ENCODE measurements around the gene FARS2.

FARS2 gene

DNA sequence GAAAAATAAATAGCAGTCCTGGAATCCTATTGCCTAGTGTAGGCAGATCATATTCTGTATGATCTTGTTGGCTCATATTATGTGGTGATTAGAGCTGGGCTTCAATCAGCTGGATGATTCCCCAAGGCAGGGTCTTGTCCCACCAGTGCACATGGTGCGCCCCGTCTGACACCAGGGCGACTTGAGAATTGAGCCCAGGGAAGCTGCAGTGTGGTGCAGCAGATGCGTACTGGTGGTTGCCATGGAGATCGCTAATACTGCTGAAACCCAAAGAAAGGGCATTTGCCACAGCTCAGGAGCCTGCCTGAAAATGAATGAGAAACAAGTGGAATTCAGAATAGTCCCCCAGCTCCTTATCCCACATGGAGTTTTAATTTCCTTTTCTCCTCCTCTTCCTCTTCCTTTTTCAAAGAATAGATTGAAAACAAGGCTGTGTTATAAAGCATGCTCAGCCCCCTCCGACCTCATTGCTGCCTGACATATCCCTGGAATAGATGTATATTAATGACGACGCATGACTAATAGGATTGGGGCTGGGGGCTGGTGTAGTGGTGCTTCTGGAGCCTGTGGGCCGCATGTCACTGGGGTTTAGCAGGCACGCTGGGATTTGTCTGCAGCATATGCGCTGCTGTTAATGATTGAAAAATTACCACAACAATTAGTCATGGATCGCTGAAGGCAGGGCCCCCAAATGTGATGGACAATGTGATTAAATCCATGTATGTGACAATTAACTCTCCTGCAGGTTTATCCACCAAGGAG is 210.5 kb downstream of the FARS2 start:
- no peak for DNase-seq

DNA sequence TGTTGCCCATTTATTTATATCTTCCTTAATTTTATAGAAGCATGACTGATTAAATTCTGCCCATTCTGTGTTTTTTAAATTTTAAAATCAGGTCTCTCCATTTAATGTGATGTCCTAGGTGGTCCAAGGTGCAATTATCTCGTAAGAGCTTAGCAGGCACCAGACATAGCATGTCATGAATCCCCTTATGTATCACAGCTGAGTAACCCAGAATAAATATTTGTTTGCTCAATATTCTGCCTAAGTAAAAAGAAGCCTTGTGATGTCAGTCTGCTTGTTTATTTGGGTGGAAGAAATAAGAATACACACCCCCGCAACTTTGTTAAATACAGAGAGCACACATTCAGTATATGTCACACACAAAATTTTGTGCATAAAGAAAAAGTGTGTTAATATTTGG is 211.3 kb downstream of the FARS2 start:
- DNase-seq: no peak

DNA sequence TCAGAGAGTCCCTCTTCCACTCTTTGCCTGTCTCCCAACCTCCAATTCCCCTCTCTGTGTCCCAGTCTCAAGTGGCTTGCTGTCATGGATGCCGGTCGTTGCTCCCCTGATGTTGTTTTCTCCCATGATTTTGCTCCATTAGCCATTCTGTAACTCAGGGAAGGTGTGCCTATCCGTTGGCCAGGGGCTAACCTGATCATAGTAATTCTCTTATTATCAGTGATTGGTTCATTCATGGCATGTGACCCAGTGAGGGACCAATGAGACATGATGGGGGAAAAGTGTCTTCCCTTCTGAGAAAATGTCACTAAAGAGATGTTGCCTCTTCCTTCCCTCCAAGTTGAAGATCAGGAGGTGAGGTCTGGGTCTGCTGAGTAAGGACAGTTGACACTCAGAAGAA is 214.5 kb downstream of the FARS2 start:
- no peak for DNase-seq

DNA sequence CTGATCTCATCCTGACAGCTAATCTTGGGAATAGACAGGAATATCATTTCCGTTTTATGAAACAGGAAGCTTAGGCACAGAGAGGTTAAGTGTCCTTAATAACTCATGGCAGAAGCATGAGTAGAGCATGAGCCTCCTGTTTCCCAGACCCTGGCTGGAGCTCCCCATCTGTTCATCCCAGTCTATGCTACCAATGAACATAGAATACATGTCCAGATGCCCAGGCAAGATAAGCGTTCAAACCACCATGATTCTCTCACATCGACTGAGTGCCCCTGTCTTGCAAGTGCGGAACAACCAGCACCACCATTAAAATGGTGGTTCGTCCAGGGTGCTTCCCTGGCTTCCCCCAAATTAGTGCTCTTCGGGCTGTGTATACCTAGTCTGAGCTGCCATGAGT is 217.1 kb downstream of the FARS2 start:
- no peak for DNase-seq

DNA sequence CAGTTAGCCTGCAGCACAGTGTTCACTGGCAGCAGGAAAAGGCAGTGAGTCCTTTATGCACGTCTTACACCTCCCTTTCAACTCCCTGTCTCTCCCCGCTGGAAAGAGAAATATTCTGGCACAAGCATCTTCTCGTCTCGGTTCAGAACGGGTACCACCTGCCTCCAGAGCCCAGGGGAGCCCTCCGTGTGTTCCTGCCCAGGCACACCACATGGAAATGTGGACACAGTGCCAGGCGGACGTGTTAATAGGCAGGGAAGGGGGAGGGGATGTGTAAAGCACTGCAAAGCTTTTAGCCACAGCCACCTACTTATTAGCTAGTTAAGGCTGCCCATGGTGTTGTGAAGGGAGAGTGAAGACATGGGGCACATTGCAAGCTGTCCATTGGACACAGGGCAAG is 219.7 kb downstream of the FARS2 start:
- DNase-seq: peak; percentile 49

DNA sequence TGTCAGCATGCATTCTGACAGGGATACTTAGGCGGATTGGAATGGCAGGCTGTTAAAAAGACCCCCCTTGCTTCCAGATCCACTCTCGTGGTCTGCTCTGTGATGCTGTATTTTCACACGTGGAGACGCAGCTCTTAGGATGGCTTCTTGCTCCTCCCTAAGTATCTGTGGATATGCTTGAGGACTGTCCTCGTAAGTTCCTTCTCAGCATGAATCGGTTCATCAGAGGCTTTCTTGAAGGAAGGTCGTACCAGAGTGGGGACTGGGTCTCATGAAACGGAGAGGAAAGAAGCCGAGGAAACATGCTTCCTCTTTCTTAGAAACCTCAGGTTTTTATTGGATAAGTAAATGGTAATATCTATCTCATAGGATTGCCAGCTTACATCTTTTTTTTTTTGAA is 220.4 kb downstream of the FARS2 start:
- DNase-seq: no peak

DNA sequence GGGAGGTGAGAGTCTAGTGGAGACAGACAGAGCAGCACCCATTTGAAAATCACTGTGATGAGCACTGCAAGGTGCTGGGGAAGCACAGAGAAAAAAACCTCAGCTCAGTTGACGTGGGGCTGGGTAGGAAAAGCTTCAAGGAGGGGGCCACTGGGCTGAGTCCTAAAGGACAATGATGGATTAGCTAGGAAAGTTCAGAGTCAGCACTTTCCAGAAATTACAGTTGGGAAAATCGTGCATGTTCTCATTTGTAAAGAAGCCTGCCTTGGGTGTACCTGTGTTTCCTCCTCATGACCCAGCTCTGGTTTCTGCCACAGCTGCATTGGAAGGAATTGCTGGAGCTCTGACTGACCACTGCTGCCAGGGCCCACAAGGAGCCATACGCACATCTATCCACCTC is 221.3 kb downstream of the FARS2 start:
- no peak for DNase-seq

DNA sequence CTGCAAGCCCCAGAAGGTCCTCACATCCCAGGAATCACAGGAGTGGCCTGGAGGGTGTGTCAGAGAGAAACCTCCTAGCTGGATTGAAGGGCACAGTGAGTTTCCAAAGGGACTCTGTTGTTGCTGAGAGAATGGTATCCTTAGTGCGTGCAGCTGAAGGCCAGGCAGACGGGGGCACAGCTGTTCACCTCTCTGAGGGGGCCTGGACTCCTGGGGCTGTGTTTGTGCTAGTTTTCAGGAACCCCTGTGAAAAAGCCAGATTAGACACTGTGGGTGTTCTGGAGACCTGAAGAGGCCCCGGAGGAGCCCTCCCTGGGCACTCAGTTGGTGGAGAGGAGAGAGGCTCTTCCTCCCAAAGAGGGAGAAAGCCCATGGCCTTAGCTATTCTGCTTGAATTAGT is 223.4 kb downstream of the FARS2 start:
- no peak for DNase-seq

DNA sequence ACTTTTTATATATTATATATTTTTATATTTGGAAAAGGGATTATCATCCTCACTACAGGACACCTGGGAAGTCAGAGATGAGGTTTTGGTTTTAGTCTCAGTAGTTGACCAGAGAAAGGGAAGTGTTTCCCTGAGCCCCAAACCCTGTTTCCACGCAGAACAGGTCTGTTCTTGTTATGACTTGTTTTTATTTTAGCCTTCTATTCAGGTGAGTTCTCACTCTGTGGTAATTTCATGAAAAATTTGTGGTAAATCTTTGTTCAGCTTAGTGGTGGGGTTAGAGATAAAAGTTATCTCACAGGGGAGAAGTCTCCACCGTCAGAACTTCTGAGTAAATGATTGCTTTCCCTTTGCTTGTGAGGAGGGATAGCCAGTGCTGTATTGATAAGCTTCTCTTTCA is 224.9 kb downstream of the FARS2 start:
- no peak for DNase-seq

DNA sequence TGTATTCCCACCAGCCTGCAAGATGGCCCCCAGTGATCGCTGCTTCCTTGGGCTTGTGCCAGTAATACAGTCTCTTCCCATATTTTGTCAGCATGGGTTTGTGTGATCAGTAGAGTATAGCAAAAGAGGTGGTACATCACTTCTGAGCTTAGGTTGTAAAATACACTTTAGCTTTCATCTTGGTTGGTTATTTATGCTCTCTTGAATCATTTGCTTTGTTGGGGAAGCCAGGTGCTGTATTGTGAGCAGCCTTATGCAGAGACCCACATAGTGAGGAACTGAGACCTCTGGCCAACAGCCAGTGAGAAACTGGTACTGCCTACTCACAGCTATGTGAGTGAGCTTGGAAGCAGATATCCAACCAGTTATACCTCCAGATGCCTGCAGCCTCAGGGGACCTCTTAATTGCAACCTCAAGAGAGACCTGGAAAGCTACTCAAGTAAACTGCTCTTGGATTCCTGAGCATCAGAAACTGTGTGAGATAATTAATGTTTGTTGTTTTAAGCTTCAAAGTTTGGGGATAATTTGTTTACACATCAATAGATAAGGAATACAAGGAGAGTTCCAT is 229.3 kb downstream of the FARS2 start:
- peak; percentile 90 for DNase-seq

DNA sequence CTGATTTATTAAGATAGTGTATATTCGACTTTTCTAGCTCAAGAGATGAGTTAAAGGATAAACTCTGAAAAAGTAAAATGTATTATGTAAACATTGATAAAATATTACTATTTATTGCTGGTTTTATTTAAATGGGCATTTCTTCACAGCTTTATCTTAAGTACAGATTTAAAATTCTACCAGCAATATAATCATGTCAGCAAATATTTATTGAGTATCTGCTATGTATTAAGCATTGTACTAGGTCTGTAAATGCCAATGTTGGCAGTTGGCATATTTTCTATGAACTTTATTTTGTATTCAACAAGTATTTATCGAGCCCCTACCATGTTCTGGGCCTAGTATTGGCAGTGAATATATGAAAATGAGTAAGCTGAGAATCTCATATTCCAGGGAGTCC is 231.0 kb downstream of the FARS2 start:
- no peak for DNase-seq

DNA sequence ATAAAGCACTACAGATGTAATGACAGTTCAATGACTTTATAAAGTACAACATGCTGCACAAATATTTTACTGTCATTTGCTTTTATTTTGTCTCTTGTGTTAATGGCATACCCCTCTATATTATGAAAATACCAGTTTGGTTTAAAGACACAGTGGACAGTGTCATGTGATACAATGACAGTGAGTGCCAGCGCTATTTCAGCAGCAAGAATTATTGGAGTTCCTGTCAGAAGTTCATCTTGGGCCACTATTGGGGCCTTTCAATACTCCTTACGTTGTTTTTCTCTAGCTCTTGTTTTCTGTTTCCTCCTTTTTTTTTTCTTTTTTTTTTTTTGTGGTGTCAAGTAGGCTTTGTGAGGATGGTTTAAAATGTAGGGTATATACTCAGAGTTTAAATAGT is 232.5 kb downstream of the FARS2 start:
- no peak for DNase-seq

DNA sequence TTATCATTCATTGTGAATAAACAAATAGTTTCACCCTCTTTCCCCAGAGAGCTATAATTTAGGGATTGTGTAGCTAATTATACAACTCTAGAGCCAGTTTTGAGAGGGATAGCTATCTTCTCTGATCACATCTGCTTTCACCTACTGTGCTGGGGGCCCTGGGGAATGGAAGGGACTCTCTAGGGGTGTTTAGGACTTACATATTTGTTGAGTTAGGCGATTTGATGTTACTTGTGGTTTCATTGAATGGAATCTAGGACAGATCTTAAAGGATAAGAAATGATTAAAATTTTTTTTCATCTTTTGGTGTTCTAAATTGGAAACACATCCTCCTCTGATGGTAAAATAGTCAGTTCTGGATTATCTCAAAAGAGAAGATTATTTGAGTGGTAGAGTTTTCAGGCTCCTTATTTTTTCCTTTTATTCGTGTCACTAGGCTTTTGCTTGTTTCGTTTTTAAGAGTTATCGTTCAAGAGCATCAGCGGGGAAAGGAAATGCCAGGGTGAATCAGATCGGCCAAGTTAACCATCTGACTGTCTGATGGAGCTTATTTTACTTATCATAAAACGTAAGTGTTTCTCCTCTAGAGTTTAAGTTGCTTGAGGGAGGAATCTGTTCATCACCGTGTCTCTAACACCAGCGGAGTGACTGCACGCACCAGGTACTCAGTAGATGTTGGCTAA is 236.7 kb downstream of the FARS2 start:
- DNase-seq: no peak

DNA sequence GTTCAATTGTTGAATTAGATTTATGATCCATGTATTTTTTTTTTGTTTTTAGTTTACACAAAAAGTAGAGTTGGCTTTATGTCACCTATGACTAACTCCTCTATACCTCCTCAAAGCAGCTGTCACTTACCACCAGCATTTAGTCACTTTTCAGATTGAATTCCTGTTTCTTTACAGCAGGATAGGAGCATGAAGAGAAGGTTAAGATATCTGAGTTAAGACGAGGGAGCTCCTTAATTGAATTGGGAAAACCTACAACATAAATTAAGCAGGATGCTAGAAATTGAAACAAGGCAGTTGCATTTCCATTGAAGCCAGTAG is 237.2 kb downstream of the FARS2 start:
- no peak for DNase-seq

DNA sequence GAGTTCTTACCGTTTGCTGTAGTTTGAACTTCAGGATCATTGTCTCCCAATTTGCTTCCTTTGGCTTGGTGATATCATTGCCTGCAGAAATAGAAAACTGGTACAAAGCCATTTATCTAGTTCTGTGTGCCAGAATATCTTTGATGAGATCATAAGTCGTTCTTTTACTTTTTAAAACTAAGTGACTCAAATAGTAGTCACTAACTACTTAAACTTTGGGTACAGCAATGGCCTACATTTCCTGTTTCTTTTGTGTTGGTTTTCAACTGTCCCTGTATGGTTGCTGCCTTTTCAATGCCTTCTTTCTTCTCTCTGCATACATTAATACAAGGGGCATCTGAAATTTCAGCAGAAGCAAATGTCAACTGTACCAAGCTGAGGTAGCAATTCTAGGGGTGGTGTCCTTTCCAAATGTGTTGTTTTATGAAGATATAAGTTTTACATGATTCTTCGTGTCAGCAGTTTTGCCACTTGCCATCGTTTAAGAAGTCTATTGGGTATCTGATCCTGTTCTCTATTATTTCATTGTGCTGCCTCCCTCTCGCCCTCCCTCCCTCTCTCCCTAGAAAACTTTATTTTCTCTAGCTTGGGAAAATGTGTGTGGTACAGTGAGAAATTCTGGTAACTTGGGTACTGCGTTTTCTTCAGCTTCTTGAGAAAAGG is 238.5 kb downstream of the FARS2 start:
- no peak for DNase-seq

DNA sequence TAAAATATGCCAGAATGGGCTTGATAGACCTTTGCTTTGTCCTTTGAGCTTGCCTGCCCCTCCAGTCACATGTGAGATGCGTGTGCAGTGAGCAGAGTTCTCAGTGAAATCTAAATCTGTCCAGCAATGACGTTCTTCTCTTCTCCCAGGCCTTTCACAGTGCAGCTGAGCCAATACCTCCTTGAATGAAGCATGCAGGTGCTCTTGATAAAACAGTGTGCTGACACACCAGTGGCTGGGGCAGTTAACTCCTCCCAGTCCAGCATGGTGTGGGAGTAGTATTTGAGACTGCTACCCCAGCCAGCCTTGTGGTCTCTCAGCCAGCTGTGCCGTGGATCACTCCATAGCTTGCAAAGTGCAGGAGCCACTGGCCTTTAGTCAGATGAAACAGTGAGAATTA is 240.5 kb downstream of the FARS2 start:
- DNase-seq: no peak

DNA sequence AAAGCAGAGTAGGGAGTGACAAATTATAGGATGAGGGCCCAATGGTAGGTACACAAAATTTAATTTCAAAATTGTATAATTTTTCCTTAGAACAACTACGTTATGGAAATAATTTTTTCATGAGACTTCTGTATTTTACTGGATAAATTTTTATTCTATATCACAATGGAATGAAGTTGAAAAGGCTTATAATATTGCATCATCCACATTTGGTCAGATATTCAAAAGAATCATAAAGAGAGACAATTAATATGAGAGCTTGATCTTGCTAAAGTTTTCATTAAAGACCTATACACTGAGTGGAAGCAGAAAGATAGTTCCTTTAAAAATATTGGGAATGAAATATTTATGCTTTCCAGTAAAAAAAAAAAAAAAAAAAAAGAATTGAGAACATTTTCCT is 242.8 kb downstream of the FARS2 start:
- no peak for DNase-seq

DNA sequence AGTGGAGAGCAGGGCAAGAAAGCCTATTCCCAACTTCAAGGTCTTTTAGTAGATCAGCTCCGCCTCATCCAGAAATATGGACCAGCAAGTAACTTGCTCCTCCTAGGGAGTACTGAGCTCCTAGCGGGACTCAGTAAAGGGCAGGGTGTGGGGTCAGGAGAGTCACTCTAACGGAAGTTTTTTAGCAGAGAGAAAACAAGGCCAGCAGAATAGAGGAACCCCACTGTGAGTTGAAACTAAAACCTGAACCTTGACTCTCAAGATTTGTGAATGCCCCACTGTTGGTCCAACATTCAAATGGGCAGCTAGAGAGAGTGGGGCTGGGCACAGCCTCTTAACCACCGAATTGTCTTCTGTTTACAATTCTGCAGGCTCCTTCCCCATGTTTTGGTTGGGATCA is 244.8 kb downstream of the FARS2 start:
- no peak for DNase-seq

DNA sequence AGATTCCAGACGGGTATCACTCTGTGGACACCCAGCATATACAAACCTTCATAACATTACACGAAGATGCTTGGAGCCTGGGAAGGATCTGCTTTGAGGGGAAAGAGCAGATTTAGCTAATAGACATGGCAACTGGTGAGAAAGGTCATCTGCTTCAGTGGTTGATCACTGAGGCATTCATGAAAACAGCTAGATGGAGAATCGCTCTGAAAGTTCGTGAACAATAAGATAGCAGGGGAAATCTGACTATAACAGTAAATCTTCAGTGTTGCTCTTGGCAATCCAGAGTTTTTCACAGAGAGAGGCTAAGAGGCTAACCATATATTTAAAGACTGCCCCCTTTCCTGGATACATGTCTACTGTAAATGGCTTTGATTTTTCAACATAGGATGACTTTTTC is 245.3 kb downstream of the FARS2 start:
- no peak for DNase-seq

DNA sequence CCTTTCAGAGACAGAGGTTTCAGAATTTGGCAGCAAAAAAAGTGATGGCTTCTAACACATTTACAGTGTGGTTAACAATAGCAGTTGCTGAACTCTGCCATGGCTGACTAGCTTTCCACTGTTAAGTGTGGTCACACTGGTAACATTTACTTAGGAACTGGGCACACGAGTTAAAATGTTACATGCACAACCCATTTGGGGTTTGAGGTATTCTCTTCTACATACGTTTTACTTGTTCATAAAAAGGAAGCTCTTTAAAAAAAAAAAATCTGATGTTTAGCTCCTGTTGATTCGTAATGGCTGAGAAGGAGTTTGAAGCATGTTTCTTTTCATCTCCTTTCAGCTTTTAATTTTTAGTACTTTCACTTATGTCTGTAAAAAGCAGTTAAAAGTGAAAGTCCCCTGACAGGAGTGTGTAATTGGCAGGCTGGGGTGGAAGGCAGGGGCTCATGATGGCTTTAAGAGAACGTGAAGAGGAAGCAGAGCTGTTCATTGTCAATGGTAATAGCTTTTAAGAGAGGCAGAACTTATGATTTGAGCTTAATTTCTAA is 245.9 kb downstream of the FARS2 start:
- DNase-seq: no peak

DNA sequence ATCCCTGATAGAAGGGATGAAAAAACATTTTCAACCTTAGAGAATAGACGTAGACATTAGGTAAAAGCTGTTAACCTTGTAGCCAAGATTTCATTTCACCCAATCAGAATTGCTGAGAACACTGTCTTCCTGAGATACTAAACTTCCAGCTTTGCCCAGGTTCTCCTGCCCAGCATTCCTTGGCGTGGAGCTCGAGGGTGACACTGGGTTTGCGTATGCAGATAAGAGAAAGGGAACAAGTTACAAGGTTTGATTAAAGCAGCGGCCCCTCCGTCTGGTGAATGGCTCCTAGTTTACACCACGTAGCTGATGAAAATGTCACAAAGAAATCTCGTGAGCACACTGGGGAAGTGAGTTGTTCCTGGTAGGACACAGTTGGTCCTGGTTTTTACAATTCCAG is 247.8 kb downstream of the FARS2 start:
- DNase-seq: no peak

DNA sequence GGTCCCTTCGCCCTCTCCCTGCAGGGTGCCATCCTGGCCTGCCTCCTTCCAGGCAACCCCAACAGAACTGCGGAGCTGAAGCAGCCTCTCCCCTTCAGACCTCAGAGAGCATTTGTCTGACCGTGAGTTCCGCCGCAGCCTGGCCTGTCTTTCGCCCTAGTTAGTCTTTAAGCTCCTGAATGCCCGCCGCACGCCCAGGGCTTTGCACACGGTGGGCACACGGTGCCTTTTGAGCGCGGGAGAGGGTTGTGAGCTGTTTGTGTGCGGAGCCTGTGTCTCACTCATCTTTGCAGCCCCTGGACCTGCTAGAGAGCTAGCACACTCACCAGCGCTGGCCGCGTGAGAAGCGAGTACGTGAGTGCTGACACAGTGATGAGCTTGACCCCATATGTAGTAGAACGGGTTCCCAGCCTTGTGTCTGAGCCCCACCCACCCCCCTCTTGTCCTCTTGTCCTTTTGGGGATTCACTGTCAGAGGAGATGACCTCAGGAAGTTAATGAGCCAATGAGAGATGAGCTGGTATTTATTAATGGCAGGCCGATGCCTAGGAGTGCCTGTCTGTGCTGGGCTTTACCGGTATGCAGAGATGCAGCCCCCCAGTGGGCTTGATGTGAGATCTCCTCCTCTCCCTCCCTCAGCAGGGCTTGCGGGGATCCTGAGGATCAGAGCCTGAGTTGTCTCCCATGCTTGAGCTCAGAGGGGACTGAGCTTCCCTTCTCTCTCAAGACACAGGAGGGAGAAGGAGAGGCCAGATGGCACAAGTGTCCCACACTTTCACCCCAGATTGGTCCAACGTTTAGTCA is 249.2 kb downstream of the FARS2 start:
- DNase-seq: no peak

DNA sequence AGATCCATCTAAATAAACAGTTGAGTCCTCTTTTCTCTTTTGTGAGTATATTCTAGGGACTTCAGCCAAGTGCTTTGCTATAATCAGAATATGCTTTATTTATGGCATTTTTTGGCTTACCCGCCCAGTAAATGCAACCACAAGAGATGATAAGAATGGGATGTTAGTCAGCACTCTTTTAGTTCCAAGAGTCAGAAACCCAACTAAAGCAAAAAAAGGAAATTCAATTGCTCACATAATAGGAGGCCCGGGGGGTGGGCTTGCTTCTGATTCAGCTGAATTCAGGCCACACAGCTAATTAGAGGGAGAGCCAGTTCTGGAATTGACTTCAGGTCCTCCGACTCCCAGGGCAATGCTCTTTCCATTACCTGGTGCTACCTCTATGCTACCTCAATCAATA is 250.6 kb downstream of the FARS2 start:
- DNase-seq: no peak

Data from DMS79 (cell line).